Effector CD4-positive, alpha-beta T cell (primary cell): ENCODE data around the gene FAM107B.

Experiments used
- DNase-seq: peaks from one replicate; pipeline ENCODE4 v3.0.0-alpha.2; 2020

Gene FAM107B

DNA sequence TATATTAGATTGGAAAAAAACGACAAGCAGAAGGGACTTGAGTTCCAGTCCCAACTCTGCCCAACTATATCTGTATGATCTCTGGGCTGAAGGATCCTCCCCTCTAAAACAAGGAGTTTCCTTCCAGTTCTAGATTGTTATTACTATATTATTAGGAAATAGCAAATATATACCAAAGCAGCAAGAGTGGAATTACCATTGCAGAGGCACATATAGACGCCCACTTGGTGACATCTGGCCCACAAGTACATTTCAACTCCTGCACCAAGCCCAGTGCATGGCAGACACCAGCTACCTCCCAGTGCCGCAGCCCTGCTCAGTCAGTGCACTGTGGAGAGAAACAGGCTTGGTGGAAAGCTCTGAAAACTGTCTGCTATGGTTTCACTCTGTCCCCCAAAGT lies 201.9 kb downstream of the FAM107B start:
- DNase-seq: no peak

DNA sequence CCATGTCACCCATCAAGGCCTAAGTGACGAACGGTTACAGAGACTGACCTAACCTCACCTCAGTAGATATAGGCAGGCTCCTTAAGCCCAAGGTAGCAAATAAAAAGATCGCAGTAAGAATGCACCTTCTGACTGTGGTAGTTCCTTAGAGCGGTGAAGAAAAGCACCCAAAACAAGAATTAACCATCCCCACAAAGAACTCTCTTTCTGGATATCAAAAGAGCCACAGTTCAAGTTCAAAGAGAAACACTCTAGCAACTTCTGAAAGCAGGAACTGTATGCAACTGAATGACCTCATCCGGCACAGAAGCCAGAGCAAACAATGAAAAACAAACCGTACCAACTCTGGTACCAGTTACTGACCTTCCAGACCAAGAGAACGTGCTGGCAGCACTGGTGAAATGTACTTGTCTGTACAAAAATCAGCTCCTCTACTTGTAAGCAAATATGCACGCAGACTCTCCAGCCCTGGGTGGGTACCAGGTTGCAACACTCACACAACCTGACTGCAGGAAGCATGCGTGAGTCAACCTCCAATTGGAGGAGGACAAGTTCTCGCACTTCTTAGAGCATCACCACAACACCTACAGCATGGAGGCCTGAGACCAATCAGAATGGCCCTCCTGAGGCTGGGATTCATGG lies 202.7 kb downstream of the FAM107B start:
- peak; percentile 64 for DNase-seq

DNA sequence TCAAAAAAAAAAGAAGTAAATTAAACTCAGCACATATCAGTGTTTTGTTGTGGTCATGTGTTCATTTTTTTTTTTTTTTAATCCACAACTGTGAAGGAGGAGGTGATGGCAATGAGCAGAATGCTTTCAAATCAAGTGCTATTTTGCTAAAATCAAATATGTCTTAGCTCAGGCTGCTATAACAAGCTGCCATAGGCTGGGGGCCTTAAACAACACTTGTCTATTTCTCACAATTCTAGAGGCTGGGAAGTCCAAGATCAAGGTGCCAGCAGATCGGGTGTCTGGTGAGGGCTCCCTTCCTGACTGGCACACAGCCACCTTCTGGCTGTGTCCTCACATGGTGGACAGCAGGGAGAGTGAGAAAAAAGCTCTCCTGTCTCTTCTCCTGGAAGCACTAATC lies 203.9 kb downstream of the FAM107B start:
- no peak for DNase-seq

DNA sequence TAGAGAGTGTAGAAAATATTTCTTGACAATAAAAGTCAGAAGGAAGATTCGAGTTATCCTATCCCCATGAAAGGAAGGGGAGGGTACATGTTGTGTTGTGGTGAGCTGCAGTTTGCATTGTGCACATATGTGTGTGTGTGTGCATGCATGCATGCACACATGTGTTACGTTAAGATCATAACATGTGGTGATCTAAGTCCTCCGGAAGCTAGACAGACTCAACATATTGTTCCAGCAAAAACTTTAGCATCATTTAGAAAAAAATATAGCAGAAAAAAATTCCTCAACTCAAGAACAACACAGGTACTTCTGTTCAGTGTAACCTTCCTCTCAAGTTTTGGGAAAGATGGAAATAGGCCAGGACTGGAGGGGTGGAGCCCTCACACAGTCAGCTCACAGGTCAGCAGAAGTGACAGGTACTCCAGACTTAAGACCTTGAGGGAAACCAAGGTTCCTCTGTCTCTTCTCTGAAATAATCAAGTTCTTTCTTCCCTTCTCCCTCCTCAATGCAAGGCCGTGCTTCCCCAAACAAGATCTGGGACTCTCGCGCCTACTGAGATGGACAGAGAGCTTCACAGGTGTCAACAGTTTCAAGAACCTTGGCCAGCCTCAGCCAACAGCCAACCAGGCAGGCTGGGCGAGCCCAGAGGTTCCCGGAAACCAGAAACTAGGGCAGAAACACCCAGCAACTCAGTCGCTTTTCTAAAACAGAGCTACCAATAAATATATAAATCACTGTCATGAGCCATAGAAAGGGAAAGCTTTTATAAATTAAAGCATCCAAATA lies 205.2 kb downstream of the FAM107B start:
- DNase-seq: no peak

DNA sequence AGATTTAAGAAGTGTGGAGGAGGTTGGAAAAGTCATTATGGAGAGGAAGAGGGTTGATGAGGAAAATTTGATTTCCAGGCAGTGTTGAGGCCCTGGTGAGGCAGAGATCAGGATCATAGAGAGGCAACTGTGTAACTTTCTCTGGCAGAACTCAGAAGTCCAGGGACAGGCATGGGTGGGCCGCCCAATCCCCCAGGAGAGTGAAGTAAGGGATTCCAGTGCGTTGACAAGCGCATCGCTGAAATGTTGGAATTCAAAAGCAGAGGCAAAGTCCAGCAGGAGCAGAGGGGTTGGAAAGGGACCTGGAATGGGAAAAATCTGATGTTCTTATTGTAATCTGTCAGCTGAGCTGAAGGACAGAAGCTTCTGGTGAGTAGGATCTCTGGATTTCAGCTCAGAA lies 207.3 kb downstream of the FAM107B start:
- no peak for DNase-seq

DNA sequence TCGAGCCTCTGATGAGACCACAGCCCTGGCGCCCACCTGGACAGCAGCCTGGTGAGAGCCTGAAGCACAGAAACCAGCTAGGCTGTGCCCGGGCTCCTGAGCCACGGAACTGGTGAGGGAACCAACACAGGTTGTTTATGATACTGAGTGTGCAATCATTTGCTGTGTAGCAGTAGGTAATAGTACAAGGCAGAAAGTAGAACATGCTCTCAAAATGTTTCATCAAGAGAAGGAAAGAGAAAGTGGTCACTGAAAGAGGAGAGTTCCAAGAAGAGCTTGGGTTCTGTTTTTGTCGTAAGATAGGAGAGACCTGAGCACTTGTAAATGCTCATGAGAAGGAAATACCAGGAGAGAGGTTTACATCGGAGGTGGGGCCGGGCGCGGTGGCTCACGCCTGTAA lies 208.2 kb downstream of the FAM107B start:
- DNase-seq: no peak

DNA sequence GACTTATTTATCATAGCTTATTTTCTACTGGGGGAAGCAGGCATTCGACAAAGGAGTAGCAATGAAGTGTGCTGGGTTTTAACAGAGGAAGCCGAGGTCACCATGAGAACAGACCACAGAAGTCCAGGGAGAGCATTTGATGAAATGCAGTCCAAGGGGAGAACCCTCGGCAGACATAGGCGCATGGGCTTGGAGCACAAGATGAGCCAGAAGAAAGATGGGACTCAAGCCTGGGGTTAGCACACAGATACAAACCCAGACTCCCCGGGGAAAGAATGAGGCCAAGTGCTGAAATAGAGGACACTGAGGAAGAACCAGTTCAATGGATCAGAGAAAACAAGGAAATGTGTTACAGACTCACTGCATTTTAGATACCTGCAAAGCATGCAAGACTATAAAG lies 209.5 kb downstream of the FAM107B start:
- DNase-seq: no peak

DNA sequence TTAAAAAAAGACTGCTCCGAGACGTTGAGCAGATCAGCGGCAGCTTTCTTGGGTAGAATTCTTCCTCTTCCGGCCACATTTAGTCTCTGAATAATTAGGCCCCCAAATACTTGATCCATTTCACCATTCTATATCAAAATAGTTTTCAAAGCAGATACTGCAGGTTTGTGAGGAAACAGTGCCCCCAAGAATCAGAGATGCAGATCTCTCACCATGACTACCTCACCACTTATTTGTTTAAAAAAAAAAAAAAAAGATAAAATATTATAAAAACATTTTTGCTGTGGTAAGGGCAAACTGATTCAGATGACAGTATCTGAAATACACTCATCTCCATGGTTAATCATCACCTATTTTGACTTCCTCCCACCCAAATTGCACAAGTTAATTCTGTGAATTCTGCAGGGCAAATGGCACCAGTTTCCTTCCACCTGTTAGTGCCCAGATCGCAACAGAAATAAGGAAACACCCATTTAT lies 210.4 kb downstream of the FAM107B start:
- no peak for DNase-seq

DNA sequence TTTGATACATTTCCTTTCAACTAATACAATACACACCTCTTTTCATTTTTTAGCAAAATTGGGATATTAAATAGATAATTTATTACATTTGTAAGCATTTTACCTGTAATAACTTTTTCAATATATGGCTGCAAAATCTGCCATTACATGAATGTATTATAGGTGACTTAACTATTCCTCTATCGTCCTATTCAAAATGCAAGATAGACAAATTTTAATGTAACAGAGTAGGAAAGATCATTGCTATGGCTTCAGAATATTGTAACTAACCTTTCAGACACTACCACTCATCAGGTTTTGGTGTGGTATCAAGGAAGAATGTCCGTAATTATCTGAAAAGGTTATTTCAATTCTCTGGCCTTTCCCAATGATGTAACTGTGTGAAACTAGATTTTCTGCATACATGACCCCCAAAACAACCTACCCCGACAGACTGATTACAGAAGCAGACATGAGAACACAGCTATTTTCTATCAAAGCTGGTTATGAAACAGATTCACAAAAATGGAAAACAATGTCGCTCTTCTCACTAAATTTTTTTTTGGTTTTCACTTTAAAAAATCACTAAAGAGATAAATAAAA lies 211.2 kb downstream of the FAM107B start:
- no peak for DNase-seq

DNA sequence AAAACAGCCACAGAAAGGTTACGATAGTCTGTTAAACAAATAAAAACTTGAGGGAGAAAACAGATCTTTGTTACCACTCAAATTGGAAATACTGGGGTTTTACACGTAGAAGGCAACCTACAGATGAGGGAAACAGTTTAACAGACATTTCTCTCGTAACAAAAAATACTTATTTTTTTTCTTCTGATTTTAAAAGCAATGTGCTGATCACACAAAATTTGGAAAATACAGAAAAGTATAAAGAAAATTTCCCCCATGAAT lies 211.7 kb downstream of the FAM107B start:
- no peak for DNase-seq

DNA sequence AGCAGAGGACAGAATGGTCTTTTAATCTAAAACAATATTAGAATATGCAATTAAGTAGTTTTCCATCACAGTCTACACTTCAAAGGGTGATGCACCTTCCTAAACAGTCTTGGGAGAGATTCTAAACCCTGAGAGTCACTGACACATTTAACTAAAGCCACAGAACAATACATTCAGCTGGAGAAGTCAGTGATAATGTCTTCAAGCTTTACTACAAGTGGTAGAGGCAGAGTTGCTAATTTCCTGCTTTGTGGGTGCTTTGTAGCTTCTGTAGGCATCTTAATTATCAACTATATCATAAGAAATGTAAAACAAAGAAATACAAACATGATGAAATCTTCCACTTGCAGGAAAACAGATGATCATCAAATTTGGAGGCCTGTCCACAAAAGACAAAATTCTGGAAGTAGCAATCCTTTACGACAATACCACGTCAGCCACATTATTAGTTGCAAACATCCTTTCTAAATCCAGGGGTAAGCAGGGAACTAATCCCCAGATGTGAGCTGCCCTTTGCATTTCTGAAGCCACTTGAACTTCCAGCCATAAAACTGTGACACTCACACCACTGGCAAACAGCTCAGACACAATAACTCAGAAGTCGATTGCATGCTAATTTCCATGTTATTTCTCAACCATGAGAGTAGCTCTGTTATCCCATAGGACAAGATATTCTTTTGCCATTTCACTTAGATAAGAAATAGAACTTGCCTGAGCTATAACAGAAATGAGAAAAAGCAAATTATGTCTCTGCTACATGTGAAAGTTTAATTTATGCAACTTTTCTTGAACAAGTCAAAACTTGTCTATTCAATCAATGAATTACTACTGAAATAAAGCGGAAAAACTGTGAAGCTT lies 212.2 kb downstream of the FAM107B start:
- DNase-seq: no peak

DNA sequence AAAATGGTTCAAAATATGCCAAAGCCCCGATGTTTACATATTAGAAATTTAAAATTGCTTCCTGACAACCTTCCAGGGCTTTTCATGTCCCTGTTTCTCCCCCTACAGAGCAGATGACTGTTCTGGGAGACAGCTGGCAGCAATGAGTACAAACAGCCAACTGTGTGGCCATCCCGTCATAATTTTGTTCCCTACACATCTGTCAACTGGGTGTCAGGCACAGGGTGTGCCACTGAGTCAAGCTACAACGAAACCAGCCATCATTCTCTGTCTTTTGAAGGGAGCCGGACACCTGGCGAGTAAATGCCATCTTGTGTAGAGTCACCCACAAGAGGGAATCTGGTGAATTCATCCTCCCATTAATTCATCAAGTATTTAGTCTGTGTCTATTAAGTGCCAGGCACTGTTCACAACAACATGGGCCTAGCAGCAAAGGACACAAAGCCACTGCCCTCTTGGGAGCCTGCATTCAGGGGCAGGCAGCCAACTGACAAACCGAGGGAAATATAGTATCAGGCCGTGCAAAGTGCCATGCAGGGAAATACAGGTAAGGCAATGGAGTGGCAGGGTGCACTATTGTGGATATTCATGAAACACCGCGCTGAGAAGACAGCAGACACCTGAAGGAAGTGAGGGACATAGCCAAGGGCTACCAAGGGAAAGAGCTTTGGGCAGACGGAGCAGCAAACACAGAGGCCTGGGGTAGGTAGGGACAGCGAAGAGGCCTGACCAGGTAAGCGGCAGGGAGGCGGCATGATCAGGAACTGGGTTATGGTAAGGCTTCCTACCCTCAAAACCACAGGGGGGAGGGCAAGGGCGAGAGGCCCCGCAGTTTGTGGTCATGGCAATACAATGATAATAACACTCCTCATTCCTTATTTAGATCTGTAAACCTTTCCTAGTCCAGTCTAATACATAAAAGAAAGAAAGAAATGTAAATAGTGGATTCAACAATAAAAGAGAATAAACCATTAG lies 213.6 kb downstream of the FAM107B start:
- DNase-seq: no peak

DNA sequence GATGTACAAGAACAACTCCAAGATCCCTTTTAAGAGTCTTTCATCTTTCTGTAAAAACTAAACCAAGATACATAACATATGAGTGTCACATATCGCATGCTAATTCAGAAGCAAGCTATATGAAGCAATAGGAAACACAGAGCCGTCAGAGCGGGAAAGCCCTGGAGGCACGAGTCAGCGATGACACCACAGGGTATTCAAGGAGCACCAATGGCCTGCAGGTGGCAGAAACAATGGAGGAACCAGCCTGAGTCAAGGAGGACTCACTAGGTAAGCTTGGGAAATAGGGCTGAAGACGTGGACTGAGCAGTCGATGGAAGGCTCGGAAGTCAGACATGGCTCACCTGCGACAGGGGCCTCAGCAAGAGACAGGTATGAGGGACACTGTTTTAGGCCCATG lies 214.4 kb downstream of the FAM107B start:
- DNase-seq: no peak

DNA sequence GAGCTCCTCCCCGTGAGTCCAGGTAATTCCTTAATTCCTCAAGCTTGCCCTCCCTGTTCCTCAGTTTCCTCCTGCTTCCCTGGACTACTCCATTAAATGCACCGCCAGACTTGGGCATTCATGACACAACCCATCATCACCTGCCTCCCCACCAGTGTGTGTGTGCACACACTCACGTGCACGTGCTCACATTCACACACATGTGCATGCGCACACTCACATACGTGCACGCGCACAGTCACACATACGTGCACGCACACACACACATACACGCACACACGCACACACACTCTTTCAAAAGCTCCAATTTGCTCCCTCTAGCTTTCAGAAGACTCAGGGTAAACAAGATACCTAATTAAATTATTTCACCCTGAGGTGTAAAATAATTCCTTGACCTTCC lies 216.7 kb downstream of the FAM107B start:
- DNase-seq: no peak

DNA sequence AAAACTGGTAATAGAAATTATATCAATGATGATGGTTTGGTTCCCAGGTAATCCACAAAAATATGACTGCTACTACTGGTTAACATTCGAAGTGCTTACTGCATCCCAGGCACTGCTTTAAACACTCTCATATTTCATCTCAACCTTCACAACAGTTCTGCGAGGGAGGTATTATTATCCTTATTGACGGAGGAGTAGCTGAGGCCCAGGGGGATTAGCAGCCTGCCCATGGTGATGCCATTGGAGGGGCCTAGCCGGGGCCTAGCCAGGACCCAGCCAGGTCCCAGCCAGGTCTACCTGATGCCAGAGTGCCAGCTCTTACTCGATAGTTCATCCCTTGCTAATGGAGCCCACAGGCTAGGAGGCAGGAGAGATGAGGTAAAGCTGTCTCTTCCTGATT lies 217.1 kb downstream of the FAM107B start:
- DNase-seq: no peak

DNA sequence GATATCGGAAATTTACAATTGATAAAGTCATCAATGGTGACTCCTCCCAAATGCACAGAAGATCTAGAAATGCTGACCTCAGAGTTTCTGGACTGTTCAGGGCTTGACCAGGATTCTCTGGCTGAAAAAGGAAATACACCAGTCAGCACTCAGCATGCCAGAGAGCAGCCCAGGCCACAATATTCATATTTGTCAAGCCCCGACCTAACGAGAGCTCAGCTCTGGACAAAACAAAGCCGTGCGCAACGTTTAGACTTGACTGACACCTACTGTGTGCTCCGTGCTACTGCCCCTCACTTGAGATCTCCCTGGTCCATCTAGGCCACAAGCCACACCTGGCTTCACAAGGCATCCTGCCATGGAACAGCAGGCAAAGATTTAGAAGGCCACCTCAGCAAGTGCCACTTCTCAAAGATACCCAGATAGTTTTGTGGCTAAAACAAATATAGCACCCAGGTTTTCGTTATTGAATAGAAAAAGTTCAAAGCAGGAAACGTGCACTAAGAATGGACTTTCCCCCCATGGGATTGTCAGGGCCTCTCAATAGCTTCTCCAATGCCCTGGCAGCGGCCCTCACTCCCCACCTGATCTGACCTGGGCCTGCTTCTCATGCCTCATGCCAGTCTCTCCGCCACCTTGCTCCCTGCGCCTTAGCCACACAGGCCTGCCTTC lies 218.3 kb downstream of the FAM107B start:
- DNase-seq: no peak

DNA sequence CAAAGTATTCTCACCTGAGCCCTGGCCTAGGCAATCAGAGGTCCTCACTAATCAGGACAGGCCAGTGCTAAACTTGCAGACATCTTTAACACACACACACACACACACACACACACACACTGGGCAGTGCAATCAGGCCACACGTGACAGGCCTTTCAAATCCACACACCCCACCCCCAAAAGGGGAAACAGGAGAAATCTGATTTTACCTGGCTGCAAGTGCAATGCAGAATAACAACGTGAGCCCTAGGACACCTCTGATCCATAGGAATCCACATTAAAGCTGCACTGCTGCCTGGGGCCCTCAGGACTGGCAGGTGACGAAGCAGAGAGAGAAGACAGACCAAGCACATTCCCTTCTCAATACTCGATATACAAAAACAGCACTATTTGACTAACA lies 218.9 kb downstream of the FAM107B start:
- no peak for DNase-seq

DNA sequence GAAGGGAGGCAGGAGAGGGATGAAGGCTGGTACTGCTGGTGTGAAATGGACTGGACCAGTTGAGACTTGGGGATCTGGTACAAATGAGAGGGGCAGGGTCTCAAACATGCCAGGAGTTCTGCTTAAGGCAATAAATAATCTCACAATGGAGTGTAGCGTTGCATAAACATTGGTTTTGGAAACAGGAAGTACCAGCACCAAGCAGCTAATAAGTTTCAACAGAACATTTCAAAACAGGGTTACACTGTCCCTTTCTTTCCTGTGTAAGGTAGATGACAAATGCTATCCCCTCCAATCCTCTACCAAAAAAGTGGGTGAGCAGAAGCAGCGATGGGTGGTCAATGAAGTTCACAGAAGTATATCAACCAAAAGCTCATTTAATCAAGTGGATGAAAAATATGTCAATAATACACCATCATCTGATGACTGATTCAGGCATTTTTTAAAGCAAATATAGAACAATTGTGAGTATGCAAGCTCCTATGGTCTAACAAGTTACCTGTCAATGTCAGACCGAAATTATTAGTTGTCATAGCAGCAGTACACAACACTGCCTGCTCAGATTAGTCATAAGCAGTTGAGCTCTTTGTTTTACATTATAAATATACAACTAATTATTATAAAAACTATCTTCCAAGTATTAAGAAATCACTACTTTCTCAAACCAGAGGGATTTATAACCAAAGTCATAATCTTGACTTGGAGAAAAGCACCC lies 220.0 kb downstream of the FAM107B start:
- no peak for DNase-seq

DNA sequence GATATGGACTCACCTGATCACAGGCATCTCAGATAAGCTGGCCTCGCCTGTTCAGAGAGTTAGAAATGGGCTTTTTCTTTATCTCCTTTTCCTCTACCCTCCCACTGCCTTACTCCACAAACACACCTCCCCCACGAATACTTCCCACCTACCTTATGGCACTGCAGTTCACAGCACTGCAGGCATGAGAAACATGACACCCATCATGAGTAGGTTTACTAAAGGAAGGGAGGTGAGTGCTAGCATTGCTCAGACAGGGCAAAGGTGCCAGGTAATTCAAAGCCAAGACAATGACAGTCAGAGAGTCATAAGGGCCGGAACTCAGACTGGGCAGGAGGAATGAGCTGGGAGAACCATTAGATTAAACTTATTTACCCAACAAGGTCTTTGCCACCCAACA lies 220.6 kb downstream of the FAM107B start:
- no peak for DNase-seq

DNA sequence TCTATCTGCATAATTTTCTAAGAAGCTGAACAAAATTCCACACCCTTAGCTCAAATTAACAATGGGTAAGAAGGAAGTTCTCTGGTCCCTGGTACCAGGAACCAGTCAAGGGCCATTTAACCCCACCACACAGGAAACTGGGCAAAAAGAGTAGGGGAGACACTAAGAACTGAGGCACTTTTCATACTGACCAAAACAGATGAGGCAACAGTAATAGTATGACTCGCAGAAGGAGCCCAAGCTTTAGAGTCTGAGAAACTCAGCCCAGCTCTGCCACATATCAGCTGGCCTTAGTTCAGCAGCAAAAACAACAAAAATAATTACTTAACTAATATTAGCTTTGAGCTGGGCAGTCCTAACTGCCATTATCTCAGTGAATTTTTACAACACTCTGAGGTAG lies 221.2 kb downstream of the FAM107B start:
- no peak for DNase-seq

DNA sequence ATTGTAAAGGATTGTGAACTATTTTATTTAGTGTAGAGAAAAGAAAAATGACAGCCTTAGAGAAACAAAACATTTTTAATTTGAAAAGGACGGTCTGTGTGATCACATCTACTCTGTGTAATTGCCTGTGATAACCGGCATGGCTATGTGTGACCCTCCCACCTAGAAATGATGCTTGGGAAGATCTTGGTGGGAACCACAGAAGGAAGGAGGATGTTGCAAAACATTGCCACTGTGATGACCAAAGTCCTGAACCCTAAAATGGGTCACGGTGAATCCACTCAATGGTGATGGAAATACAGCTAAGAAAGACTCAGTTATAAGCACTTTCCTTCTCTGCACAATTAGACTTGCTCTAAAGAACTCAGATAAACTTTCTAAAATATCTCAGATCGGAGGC lies 222.7 kb downstream of the FAM107B start:
- DNase-seq: no peak
